Heart right ventricle (tissue), 16 donors: ENCODE results near the gene KRT76. TPM values are rescaled to one million over a fixed set of nuclear protein-coding genes. Genes with fewer than 3 reads are reported as not detected.

Experiments
- ATAC-seq, 8 donors: fragments of 200-7000 bp; cut with Tn5 transposase; one replicate each; pipeline ENCODE4 v1.9.1; 2020; ENCODE audit warnings: mild to moderate bottlenecking in 8 of 8, moderate library complexity in 8 of 8, moderate number of reproducible peaks in 1 of 8
- DNase-seq, 2 donors: peaks; one replicate each; pipeline ENCODE4 v3.0.0-alpha.2; 2020
- H3K27ac ChIP-seq, 10 donors: fragments of 200-600 bp; sonication (generic) in 2 of 10; one replicate each; pipeline versions ENCODE4 v1.5.0 to v1.8.0; 2020 to 2022; ENCODE audit warnings: mild to moderate bottlenecking in 3 of 10
- H3K27me3 ChIP-seq, 7 donors: fragments of 200-600 bp; one replicate each; pipeline ENCODE4 v1.8.0; 2021 to 2022; ENCODE audit warnings: mild to moderate bottlenecking in 2 of 7
- H3K36me3 ChIP-seq, 9 donors: fragments of 200-600 bp; sonication (generic) in 1 of 9; one replicate each; pipeline versions ENCODE4 v1.5.0 to v1.8.0; 2020 to 2022; ENCODE audit warnings: mild to moderate bottlenecking in 2 of 9
- H3K4me1 ChIP-seq, 9 donors: fragments of 200-600 bp; sonication (generic) in 1 of 9; one replicate each; pipeline versions ENCODE4 v1.5.0 to v1.8.0; 2020 to 2022; ENCODE audit warnings: mild to moderate bottlenecking in 4 of 9
- H3K4me3 ChIP-seq, 10 donors: fragments of 200-600 bp; sonication (generic) in 2 of 10; one replicate each; pipeline versions ENCODE4 v1.5.0 to v1.8.0; 2020 to 2022; ENCODE audit warnings: mild to moderate bottlenecking in 7 of 10, moderate library complexity in 2 of 10
- H3K9me3 ChIP-seq, 11 donors: fragments of 200-600 bp in 10 of 11; sonication (generic) in 2 of 11; one replicate each; pipeline versions ENCODE4 v1.5.0 to v1.8.0; 2013 to 2022; ENCODE audit warnings: mild to moderate bottlenecking in 2 of 11, control low read depth in 1 of 11, moderate library complexity in 1 of 11
- WGBS, 2 donors: extraction: QIAGEN DNeasy Blood & Tissue Kit; methylation state at CpG; one replicate each; pipeline ENCODE4 v1.1.7; 2013; ENCODE audit warnings: inconsistent platforms in 1 of 2; 5-methylcytosine and 5-hydroxymethylcytosine counted together
- intact Hi-C, 10 donors: fragments of 100-400 bp; cut with DNase I; formaldehyde crosslinking; loops; one replicate each; pipeline versions ENCODE4 v1.11.1 to v1.14.2; 2022
- polyA plus RNA-seq, 2 donors: library from polyadenylated mRNA; stranded (reverse); fragments of 200-250 nt; gene quantifications; one replicate each; pipeline ENCODE4 v1.2.3, GENCODE V29; 2013
- total RNA-seq, 10 donors: library from RNA; stranded (reverse); fragmentation: NEBNext Ultra II Directional in 3 of 10; extraction: Animal tissue kit (Norgen Biotek cat#: 25700) in 3 of 10; gene quantifications; one replicate each; pipeline versions ENCODE4 v1.2.1 to v1.2.4, GENCODE V29; 2021 to 2023
- TF ChIP-seq, protein P1 (sequence below), 9 donors: fragments of 200-600 bp; sonication (generic) in 2 of 9; IDR thresholded peaks; one replicate each; pipeline versions ENCODE4 v1.5.0 to v1.8.0; 2021 to 2022; ENCODE audit warnings: antibody characterized with exemption in 9 of 9, mild to moderate bottlenecking in 5 of 9, moderate library complexity in 1 of 9
- donor health status: Arrhythmogenic right ventricular cardiomyopathy.
- donor health status: ischemic (EF 13 %, LVEDD 7.1; RV severe dilation, severe dysfunction).
- donor health status: healthy with polysubstance abuse.
- donor health status: DM: no; HTN: yes; CAD: no.
- donor health status: DM: no; HTN: no; CAD: no.
- donor health status: ischemic (EF 25% LVEDD 6.9; RV normal size, moderate dysfunction).
- donor health status: ischemic (EF 25% LVEDD 5.7; RV mildly dilated, moderate dysfunction).
- donor health status: healthy.
- donor health status: DM: yes; HTN: yes; CAD: no.
- donor health status: Ischemic cardiomyopathy.
- donor health status: ischemic (EF 35%, LVEDD 5.7; RV mildly dilated, moderate dysfunction).
- donor health status: nonischemic (EF 11% LVEDD 7.7; RV severe dilation, severe dysfunction).
- donor health status: DM: yes; HTN: yes; CAD: no.
- donor health status: PGD.
- donor health status: ischemic (EF 29% LVEDD 5.4; RV normal size, mild dysfunction).
- donor health status: nonischemic (EF 23%, LVEDD 6.1; RV moderate dilation, normal function).

KRT76 gene
- total and polyA plus RNA-seq, 12 donors: not detected

DNA sequence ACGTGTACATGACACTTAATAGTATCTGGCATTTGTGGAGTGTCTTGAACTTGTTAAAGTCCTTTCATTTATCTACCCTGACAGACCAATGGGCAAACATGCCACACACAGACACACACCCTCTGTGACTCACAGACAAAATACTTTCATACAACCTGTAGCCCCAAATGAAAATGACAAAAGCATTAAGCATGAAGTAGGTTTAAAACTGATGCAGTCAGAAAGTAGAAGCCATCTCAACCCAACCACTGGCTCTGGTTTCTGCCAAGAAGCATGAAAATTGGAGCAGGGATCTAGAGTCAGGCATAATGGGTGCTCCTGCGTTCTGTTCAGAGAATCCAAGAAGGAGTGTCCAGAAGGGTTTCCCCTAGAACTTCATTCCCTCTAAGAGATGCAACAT lies 50.7 kb downstream of the KRT76 start:
- 54 to 60% methylated on average over 2 of the region's 2 CpGs for WGBS, 2 donors
- DNase-seq (no peak), ATAC-seq (no peak)
- TF ChIP-seq, protein P1, sequence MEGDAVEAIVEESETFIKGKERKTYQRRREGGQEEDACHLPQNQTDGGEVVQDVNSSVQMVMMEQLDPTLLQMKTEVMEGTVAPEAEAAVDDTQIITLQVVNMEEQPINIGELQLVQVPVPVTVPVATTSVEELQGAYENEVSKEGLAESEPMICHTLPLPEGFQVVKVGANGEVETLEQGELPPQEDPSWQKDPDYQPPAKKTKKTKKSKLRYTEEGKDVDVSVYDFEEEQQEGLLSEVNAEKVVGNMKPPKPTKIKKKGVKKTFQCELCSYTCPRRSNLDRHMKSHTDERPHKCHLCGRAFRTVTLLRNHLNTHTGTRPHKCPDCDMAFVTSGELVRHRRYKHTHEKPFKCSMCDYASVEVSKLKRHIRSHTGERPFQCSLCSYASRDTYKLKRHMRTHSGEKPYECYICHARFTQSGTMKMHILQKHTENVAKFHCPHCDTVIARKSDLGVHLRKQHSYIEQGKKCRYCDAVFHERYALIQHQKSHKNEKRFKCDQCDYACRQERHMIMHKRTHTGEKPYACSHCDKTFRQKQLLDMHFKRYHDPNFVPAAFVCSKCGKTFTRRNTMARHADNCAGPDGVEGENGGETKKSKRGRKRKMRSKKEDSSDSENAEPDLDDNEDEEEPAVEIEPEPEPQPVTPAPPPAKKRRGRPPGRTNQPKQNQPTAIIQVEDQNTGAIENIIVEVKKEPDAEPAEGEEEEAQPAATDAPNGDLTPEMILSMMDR (IDR thresholded peaks at IDR 0.05): no peak
- H3K4me3 ChIP-seq: no peak overlapping the region
- no peak overlapping the region for H3K27ac ChIP-seq
- intact Hi-C loops: no loop called here
- no peaks in the 10 kb centered on the region for H3K4me1 ChIP-seq
- no peaks in the 10 kb centered on the region for H3K36me3 ChIP-seq
- peaks cover 0 to 31% (median 6%) of the 10 kb centered on the region in 7 donors for H3K27me3 ChIP-seq
- no peaks in the 10 kb centered on the region for H3K9me3 ChIP-seq

DNA sequence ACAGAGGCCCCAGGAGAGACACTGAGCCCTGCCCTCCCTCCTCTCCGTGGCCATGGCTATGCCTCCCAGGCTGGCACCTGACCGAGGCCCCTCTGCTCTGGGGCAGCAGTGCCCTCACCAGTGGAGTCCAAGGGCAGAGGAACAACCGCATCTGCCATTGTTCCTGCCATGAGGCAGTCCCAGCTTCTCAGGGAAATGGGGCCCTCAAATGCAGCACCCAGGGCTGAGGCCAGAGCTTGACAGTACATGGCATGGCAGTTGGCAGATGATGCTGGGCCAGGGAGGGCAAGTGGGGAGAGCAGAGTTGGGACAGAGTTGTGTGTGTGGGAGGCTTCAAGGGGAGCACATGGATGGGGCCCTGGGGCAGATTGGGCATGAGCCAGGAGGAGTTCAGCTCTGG lies 52.8 kb downstream of the KRT76 start:
- 85 to 88% methylated on average over 3 of the region's 3 CpGs for WGBS, 2 donors
- H3K27me3 ChIP-seq: peaks cover 0 to 25% (median 6%) of the 10 kb centered on the region in 7 donors
- H3K4me1 ChIP-seq: no peaks in the 10 kb centered on the region
- TF ChIP-seq, protein P1 (IDR thresholded peaks at IDR 0.05): no peak
- intact Hi-C loops: no loop called here
- no peak overlapping the region for H3K27ac ChIP-seq
- H3K4me3 ChIP-seq: no peak overlapping the region
- H3K36me3 ChIP-seq: no peaks in the 10 kb centered on the region
- no peak for DNase-seq
- no peaks in the 10 kb centered on the region for H3K9me3 ChIP-seq
- ATAC-seq: no peak

DNA sequence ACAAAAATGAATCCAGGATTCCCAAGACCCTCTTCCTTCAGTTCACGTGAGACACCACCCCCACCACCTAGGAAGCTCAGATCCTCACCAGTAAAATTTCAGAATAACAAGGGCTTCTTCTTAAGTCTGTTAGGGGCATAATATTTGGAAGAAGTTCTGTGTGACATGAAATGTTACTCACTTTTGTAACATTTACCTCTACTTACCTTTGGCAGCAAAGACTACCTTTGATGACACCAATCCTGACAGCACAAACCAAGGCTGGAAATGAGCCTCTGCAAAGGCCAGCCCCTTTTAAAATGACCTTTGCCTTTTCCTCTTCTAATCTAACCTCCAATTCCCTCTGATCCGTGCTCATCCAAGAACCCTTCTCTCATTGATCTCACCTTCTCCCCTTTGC lies 54.5 kb downstream of the KRT76 start:
- Histone ChIP-seq H3K27ac (no peak overlapping the region), H3K4me1 (no peaks in the 10 kb centered on the region), H3K36me3 (no peaks in the 10 kb centered on the region), H3K27me3 (peaks cover 0 to 28% (median 0%) of the 10 kb centered on the region in 7 donors), H3K4me3 (no peak overlapping the region), H3K9me3 (no peaks in the 10 kb centered on the region)
- intact Hi-C loops: no loop called here
- 76 to 81% methylated on average over 2 of the region's 2 CpGs for WGBS, 2 donors
- DNase-seq (no peak), ATAC-seq (no peak)
- TF ChIP-seq, protein P1 (IDR thresholded peaks at IDR 0.05): no peak

DNA sequence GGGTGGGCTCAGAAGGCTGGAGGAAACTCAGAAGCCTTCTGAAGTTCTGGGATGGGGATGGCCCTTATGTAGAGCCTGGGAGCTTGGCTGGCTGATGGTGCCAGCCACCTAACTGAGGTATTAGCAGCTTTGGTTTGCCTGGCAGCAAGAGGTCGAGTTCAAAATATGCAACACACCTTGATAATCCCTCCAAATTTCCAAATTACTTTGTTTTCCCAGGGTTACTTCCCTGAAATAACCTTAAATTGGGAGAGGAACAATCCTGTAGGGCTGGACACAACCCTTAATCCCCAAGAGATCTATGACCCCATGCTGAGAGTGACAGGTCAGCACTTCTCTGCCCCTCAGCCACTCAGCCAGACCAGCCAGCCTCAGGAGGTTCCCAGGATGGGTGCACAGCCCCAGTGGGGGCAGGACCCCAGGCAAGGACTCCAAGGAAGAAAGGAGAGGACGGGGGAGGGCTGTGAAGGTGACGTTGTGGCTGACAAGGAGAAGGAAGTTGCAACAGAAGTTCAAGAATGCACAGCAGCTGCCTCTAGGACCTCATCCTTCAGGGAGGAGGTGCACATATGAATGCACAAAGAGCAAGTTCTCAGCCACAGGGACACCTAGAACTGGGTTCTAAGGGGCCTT lies 55.2 kb downstream of the KRT76 start:
- no peak overlapping the region for H3K4me3 ChIP-seq
- ATAC-seq: no peak
- WGBS, 2 donors: 58 to 73% methylated on average over 3 of the region's 3 CpGs
- H3K4me1 ChIP-seq: no peaks in the 10 kb centered on the region
- H3K9me3 ChIP-seq: no peaks in the 10 kb centered on the region
- no peak for DNase-seq
- intact Hi-C loops: no loop called here
- peaks cover 0 to 32% (median under 1%) of the 10 kb centered on the region in 7 donors for H3K27me3 ChIP-seq
- TF ChIP-seq, protein P1 (IDR thresholded peaks at IDR 0.05): no peak
- H3K36me3 ChIP-seq: no peaks in the 10 kb centered on the region
- H3K27ac ChIP-seq: no peak overlapping the region
